H1 (cell line): ENCODE data around the gene RAB35. TPM values are rescaled to one million over a fixed set of nuclear protein-coding genes. Genes with fewer than 3 reads are reported as not detected.
A peak's percentile ranks its signal among the peaks of the same experiment; 100 is the strongest.

Experiments used
- CTCF ChIA-PET: fragments of 300-600 bp; sonication (Branson Sonifier 250); formaldehyde crosslinking; loops from one replicate; lab custom pipeline; 2021; ENCODE audit not compliant: partially characterized antibody; lab: Charles Lee
- POLR2A ChIA-PET: fragments of 300-600 bp; sonication (Branson Sonifier 250); formaldehyde crosslinking; loops from one replicate; lab custom pipeline; 2021; ENCODE audit warnings: inconsistent platforms; ENCODE audit not compliant: partially characterized antibody; lab: Charles Lee
- DNase-seq, 2 experiments: peaks; one replicate each; pipeline versions ENCODE4 v3.0.0 to v3.0.0-alpha.2; 2010 to 2022; ENCODE audit warnings: low spot score in 2 of 2, low read depth in 1 of 2, mixed read lengths in 1 of 2
- FAIRE-seq: peaks from 2 replicates; lab custom pipeline; 2011; peaks lifted over from hg19 to GRCh38; lab: Jason Lieb, UNC
- H2AFZ ChIP-seq: 2 replicates; pipeline ENCODE4 v1.8.1; 2012; ENCODE audit warnings: low read length, inconsistent platforms
- H2AK5ac ChIP-seq: 2 replicates; pipeline ENCODE4 v1.6.1; 2013; ENCODE audit warnings: low read depth, low read length
- H2BK120ac ChIP-seq: replicated peaks from 2 replicates; pipeline ENCODE3; 2013; ENCODE audit warnings: low read depth, low read length, inconsistent platforms
- H2BK12ac ChIP-seq: 2 replicates; pipeline ENCODE4 v1.6.1; 2013; ENCODE audit warnings: low read depth, low read length
- H2BK15ac ChIP-seq: 2 replicates; pipeline ENCODE4 v1.6.1; 2013; ENCODE audit warnings: low read length
- H2BK20ac ChIP-seq: 2 replicates; pipeline ENCODE4 v1.6.1; 2013; ENCODE audit warnings: low read length
- H2BK5ac ChIP-seq: 2 replicates; pipeline ENCODE4 v1.6.1; 2013; ENCODE audit warnings: low read depth, low read length
- H3K14ac ChIP-seq: 2 replicates; pipeline ENCODE4 v1.6.1; 2013; ENCODE audit warnings: inconsistent platforms; ENCODE audit not compliant: insufficient read length
- H3K18ac ChIP-seq: 2 replicates; pipeline ENCODE4 v1.6.1; 2013; ENCODE audit warnings: low read length; ENCODE audit errors: extremely low read depth
- H3K23ac ChIP-seq: 2 replicates; pipeline ENCODE4 v1.6.1; 2013; ENCODE audit warnings: inconsistent platforms; ENCODE audit not compliant: insufficient read length
- H3K23me2 ChIP-seq: 2 replicates; pipeline ENCODE4 v1.6.1; 2013; ENCODE audit warnings: low read depth, low read length
- H3K27ac ChIP-seq: 2 replicates; pipeline ENCODE4 v1.6.1; 2011; ENCODE audit warnings: low read depth, low read length, inconsistent platforms
- H3K27me3 ChIP-seq, 4 experiments: replicated peaks in 1 of 4; 1 replicate in 1 of 4; 2 replicates in 3 of 4; pipeline versions ENCODE4 v1.6.1 to v1.8.1; 2011 to 2013; ENCODE audit warnings: low read length in 3 of 4, mild to moderate bottlenecking in 3 of 4, inconsistent platforms in 2 of 4, mixed read lengths in 2 of 4, moderate library complexity in 1 of 4; ENCODE audit not compliant: control insufficient read depth in 3 of 4, insufficient read depth in 3 of 4; ENCODE audit errors: extremely low read depth in 1 of 4
- H3K36me3 ChIP-seq, 4 experiments: 2 replicates each; pipeline versions ENCODE4 v1.6.1 to v1.8.1; 2011 to 2013; ENCODE audit warnings: mild to moderate bottlenecking in 4 of 4, low read length in 3 of 4, moderate library complexity in 2 of 4, control low read depth in 1 of 4, inconsistent platforms in 1 of 4; ENCODE audit not compliant: insufficient read depth in 4 of 4, control insufficient read depth in 2 of 4
- H3K4ac ChIP-seq: replicated peaks from 2 replicates; pipeline ENCODE3; 2013; ENCODE audit warnings: low read length, low read depth, mixed read lengths, inconsistent platforms; ENCODE audit not compliant: insufficient read length
- H3K4me1 ChIP-seq, 4 experiments: replicated peaks in 1 of 4; 1 replicate in 1 of 4; 2 replicates in 3 of 4; pipeline versions ENCODE4 v1.6.1 to v1.8.1; 2011 to 2013; ENCODE audit warnings: low read length in 3 of 4, inconsistent platforms in 2 of 4, mixed read lengths in 1 of 4; ENCODE audit not compliant: insufficient read depth in 4 of 4, control insufficient read depth in 3 of 4
- H3K4me2 ChIP-seq, 2 experiments: 2 replicates each; pipeline versions ENCODE4 v1.6.1 to v1.8.1; 2011 to 2013; ENCODE audit warnings: low read depth in 2 of 2, low read length in 2 of 2, control low read depth in 1 of 2, inconsistent platforms in 1 of 2, mild to moderate bottlenecking in 1 of 2; ENCODE audit not compliant: insufficient read depth in 1 of 2
- H3K4me3 ChIP-seq, 4 experiments: fragments of 200-600, 300-600 bp in 1 of 4; sonication (generic), shearing (Covaris generic), sonication (Bioruptor Twin) in 1 of 4; 2 replicates each; pipeline versions ENCODE4 v1.5.1 to v1.8.1; 2011 to 2016; ENCODE audit warnings: low read length in 4 of 4, low read depth in 3 of 4, control low read depth in 2 of 4, inconsistent platforms in 2 of 4, mild to moderate bottlenecking in 2 of 4, mixed read lengths in 1 of 4, moderate library complexity in 1 of 4; ENCODE audit not compliant: insufficient read depth in 2 of 4; ENCODE audit errors: extremely low read depth in 1 of 4
- H3K56ac ChIP-seq: replicated peaks from 2 replicates; pipeline ENCODE3; 2013; ENCODE audit warnings: low read depth, mild to moderate bottlenecking, mixed read lengths, low read length, inconsistent platforms; ENCODE audit not compliant: insufficient read length
- H3K79me1 ChIP-seq: 2 replicates; pipeline ENCODE4 v1.6.1; 2013; ENCODE audit warnings: low read depth, low read length, control low read depth
- H3K79me2 ChIP-seq, 2 experiments: 2 replicates each; pipeline versions ENCODE4 v1.6.1 to v1.8.1; 2012 to 2013; ENCODE audit warnings: low read length in 2 of 2, mild to moderate bottlenecking in 2 of 2, inconsistent platforms in 1 of 2; ENCODE audit not compliant: insufficient read depth in 2 of 2, control insufficient read depth in 1 of 2
- H3K9ac ChIP-seq, 4 experiments: replicated peaks in 1 of 4; 1 replicate in 1 of 4; 2 replicates in 3 of 4; pipeline versions ENCODE4 v1.6.1 to v1.8.1; 2011 to 2013; ENCODE audit warnings: low read depth in 3 of 4, low read length in 3 of 4, control low read depth in 2 of 4, mild to moderate bottlenecking in 2 of 4, moderate library complexity in 2 of 4, inconsistent platforms in 1 of 4; ENCODE audit errors: extremely low read depth in 1 of 4
- H3K9me3 ChIP-seq, 2 experiments: 2 replicates each; pipeline versions ENCODE4 v1.6.1 to v1.8.1; 2012 to 2013; ENCODE audit warnings: mild to moderate bottlenecking in 2 of 2, moderate library complexity in 2 of 2, control low read depth in 1 of 2, inconsistent platforms in 1 of 2, low read depth in 1 of 2, low read length in 1 of 2, mixed read lengths in 1 of 2; ENCODE audit not compliant: insufficient read depth in 2 of 2
- H4K20me1 ChIP-seq, 2 experiments: replicated peaks in 1 of 2; 2 replicates each; pipeline versions ENCODE3 to v1.8.1; 2011 to 2013; ENCODE audit warnings: inconsistent platforms in 2 of 2, low read length in 2 of 2, mild to moderate bottlenecking in 1 of 2; ENCODE audit not compliant: insufficient read depth in 2 of 2, control insufficient read depth in 1 of 2
- H4K5ac ChIP-seq: 2 replicates; pipeline ENCODE4 v1.6.1; 2013; ENCODE audit warnings: low read length, low read depth, mixed read lengths, inconsistent platforms; ENCODE audit not compliant: insufficient read length
- H4K8ac ChIP-seq: 2 replicates; pipeline ENCODE4 v1.8.0; 2013; ENCODE audit warnings: mild to moderate bottlenecking, moderate library complexity, low read length, inconsistent platforms; ENCODE audit not compliant: insufficient read depth; ENCODE audit errors: extremely low read depth
- H4K91ac ChIP-seq: replicated peaks from 2 replicates; pipeline ENCODE3; 2013; ENCODE audit warnings: low read length, mixed read lengths, inconsistent platforms; ENCODE audit not compliant: insufficient read length
- EZH2 ChIP-seq: fragments of 200-600 bp; sonication (generic); IDR thresholded peaks from 2 replicates; pipeline ENCODE4 v1.7.1; 2012; ENCODE audit warnings: low read depth, mild to moderate bottlenecking, moderate library complexity, low read length, inconsistent platforms; ENCODE audit not compliant: severe bottlenecking
- POLR2AphosphoS5 ChIP-seq: IDR thresholded peaks from 2 replicates; pipeline ENCODE4 v1.6.1; 2011; ENCODE audit warnings: low read depth, low read length
- TCF12 ChIP-seq: IDR thresholded peaks from 2 replicates; pipeline ENCODE4 v1.6.1; 2011; ENCODE audit warnings: low read depth, mild to moderate bottlenecking, low read length
- WGBS, 2 experiments: shearing (Covaris generic) in 1 of 2; methylation state at CpG; one replicate each; pipeline versions ENCODE4 v1.1.6 to v1.1.7; 2013 to 2015; ENCODE audit warnings: low lambda C conversion rate in 2 of 2, mixed read lengths in 2 of 2, inconsistent platforms in 1 of 2, low coverage in 1 of 2, missing lambda C conversion rate in 1 of 2; ENCODE audit not compliant: insufficient replicate concordance in 2 of 2, insufficient coverage in 1 of 2, insufficient read length in 1 of 2; ENCODE audit errors: extremely low coverage in 1 of 2, missing lambda C conversion rate in 1 of 2; 5-methylcytosine and 5-hydroxymethylcytosine counted together
- polyA plus RNA-seq, 7 experiments: library from polyadenylated mRNA; depleted of rRNA in 3 of 7; stranded (reverse) in 5 of 7; unstranded in 2 of 7; fragments of >200 nt in 5 of 7; fragments of 200-250 nt in 2 of 7; gene quantifications; 1 replicate in 5 of 7; 2 replicates in 1 of 7; 4 replicates in 1 of 7; pipeline versions ENCODE4 v1.2.1 to v1.2.3, GENCODE V29; 2011 to 2013; ENCODE audit warnings: missing spikeins in 2 of 7, mixed read lengths in 2 of 7
- total RNA-seq: library from RNA; stranded (reverse); fragmentation: NEBNext Ultra II Directional; extraction: Animal tissue kit (Norgen Biotek cat#: 25700); gene quantifications from 2 replicates; pipeline ENCODE4 v1.2.1, GENCODE V29; 2021

The RAB35 gene
- total and polyA plus RNA-seq, 2 of the 8 experiments (the other 6 are each of a cell fraction or from before 2014, with no cell fraction given), result 33.4 to 39.0 TPM

- H3K23me2 ChIP-seq, result no peaks in the 10 kb centered on the region
- POLR2A ChIA-PET, result interaction anchor here (0.6 to 2.3 kb wide), 6 partner anchors 9 to 949 kb away, joined by 3 to 10 read pairs (median 6); partner anchors contain the start of gene RAB35
- no peak overlapping the region for H2BK20ac ChIP-seq
- no peak overlapping the region for H3K23ac ChIP-seq
- 100% methylated on average over 1 of the region's 1 CpG; no CpG with 5 or more reads in 1 of the 2 experiments for WGBS, 2 experiments
- no peak overlapping the region for H2AFZ ChIP-seq
- H3K4me3 ChIP-seq, result no peak overlapping the region
- FAIRE-seq (no peak), DNase-seq (no peak)
- H3K14ac ChIP-seq, result no peak overlapping the region
- H4K91ac ChIP-seq, result no peak overlapping the region
- CTCF ChIA-PET, result no interaction called here
- no peak overlapping the region for H4K5ac ChIP-seq
- no peak overlapping the region for H3K27ac ChIP-seq
- peaks cover 0 to 68% of the 10 kb centered on the region in 2 experiments; a peak in 3 of 4 replicates for H3K79me2 ChIP-seq
- H3K9me3 ChIP-seq, result no peaks in the 10 kb centered on the region
- H2AK5ac ChIP-seq, result no peak overlapping the region
- peaks cover 4 to 21% (median 12%) of the 10 kb centered on the region in 4 experiments for H3K4me1 ChIP-seq
- no peak overlapping the region for H3K9ac ChIP-seq
- H2BK15ac ChIP-seq, result no peak overlapping the region
- no peak overlapping the region for H2BK5ac ChIP-seq
- no peak overlapping the region for H2BK120ac ChIP-seq
- H3K18ac ChIP-seq, result no peak overlapping the region
- H4K20me1 ChIP-seq, result peaks cover 3 to 12% of the 10 kb centered on the region in 2 experiments
- peaks cover 0 to 7% (median 1%) of the 10 kb centered on the region in 4 experiments; a peak in 3 of 8 replicates for H3K36me3 ChIP-seq
- H2BK12ac ChIP-seq, result no peak overlapping the region
- H3K56ac ChIP-seq, result no peak overlapping the region
- no peak overlapping the region for H4K8ac ChIP-seq
- H3K4me2 ChIP-seq, result 0 out of 4 replicates have a peak overlapping the region, but pooled peaks have one; percentile 3 to 30
- no peak overlapping the region for H3K4ac ChIP-seq
- no peaks in the 10 kb centered on the region for H3K27me3 ChIP-seq
- peaks cover 4% of the 10 kb centered on the region; the same call in 1 of the 2 replicates for H3K79me1 ChIP-seq
- no peak for TF ChIP-seq TCF12
- TF ChIP-seq EZH2, result no peak
- TF ChIP-seq POLR2AphosphoS5, result no peak
These were observed 10.4 kb downstream of the RAB35 start for GRCh38 chr12:120106151-120106550.
